ENCODE measurements around the gene FUS.

FUS gene

GRCh38 chr16:31183432-31184428 lies 3.8 kb downstream of the FUS start:
- H3K4me1 ChIP-seq (ENCODE audit: control insufficient read depth, insufficient read depth, low read length), result peaks cover 18% of the 10 kb centered on the region
- peaks cover 37% of the 10 kb centered on the region for H3K36me3 ChIP-seq (ENCODE audit: control insufficient read depth, insufficient read depth, low read length)
- peak overlapping the region; percentile 12 for H3K4me3 ChIP-seq (ENCODE audit: low read length)
- H3K9ac ChIP-seq (ENCODE audit: low read length), result no peak overlapping the region
- no peaks in the 10 kb centered on the region for H3K27me3 ChIP-seq (ENCODE audit: control insufficient read depth, insufficient read depth, low read length)
- H3K27ac ChIP-seq (ENCODE audit: low read depth, low read length), result no peak overlapping the region

- no peak overlapping the region for H3K27ac ChIP-seq (ENCODE audit: low read depth, low read length)
- H3K27me3 ChIP-seq (ENCODE audit: control insufficient read depth, insufficient read depth, low read length), result no peaks in the 10 kb centered on the region
- H3K4me3 ChIP-seq (ENCODE audit: low read length), result no peak overlapping the region
- H3K9ac ChIP-seq (ENCODE audit: low read length), result no peak overlapping the region
- peaks cover 15% of the 10 kb centered on the region for H3K4me1 ChIP-seq (ENCODE audit: control insufficient read depth, insufficient read depth, low read length)
- H3K36me3 ChIP-seq (ENCODE audit: control insufficient read depth, insufficient read depth, low read length), result peaks cover 49% of the 10 kb centered on the region
These were observed 4.9 kb downstream of the FUS start for GRCh38 chr16:31184888-31185287.

- H3K36me3 ChIP-seq (ENCODE audit: control insufficient read depth, insufficient read depth, low read length), result peaks cover 54% of the 10 kb centered on the region
- no peak overlapping the region for H3K9ac ChIP-seq (ENCODE audit: low read length)
- H3K4me3 ChIP-seq (ENCODE audit: low read length), result no peak overlapping the region
- no peak overlapping the region for H3K27ac ChIP-seq (ENCODE audit: low read depth, low read length)
- H3K27me3 ChIP-seq (ENCODE audit: control insufficient read depth, insufficient read depth, low read length), result no peaks in the 10 kb centered on the region
- H3K4me1 ChIP-seq (ENCODE audit: control insufficient read depth, insufficient read depth, low read length), result peaks cover 15% of the 10 kb centered on the region
These were observed 5.4 kb downstream of the FUS start for GRCh38 chr16:31185339-31185738.

GRCh38 chr16:31186176-31186575 lies 6.2 kb downstream of the FUS start:
- peaks cover 62% of the 10 kb centered on the region for H3K36me3 ChIP-seq (ENCODE audit: control insufficient read depth, insufficient read depth, low read length)
- H3K9ac ChIP-seq (ENCODE audit: low read length), result no peak overlapping the region
- no peak overlapping the region for H3K27ac ChIP-seq (ENCODE audit: low read depth, low read length)
- H3K4me1 ChIP-seq (ENCODE audit: control insufficient read depth, insufficient read depth, low read length), result peaks cover 14% of the 10 kb centered on the region
- no peak overlapping the region for H3K4me3 ChIP-seq (ENCODE audit: low read length)
- H3K27me3 ChIP-seq (ENCODE audit: control insufficient read depth, insufficient read depth, low read length), result no peaks in the 10 kb centered on the region

- H3K4me3 ChIP-seq (ENCODE audit: low read length), result no peak overlapping the region
- H3K27me3 ChIP-seq (ENCODE audit: control insufficient read depth, insufficient read depth, low read length), result no peaks in the 10 kb centered on the region
- H3K27ac ChIP-seq (ENCODE audit: low read depth, low read length), result no peak overlapping the region
- peaks cover 8% of the 10 kb centered on the region for H3K4me1 ChIP-seq (ENCODE audit: control insufficient read depth, insufficient read depth, low read length)
- H3K9ac ChIP-seq (ENCODE audit: low read length), result no peak overlapping the region
- H3K36me3 ChIP-seq (ENCODE audit: control insufficient read depth, insufficient read depth, low read length), result peaks cover 72% of the 10 kb centered on the region
These were observed 7.2 kb downstream of the FUS start for GRCh38 chr16:31186930-31187807.

- no peak overlapping the region for H3K9ac ChIP-seq (ENCODE audit: low read length)
- peaks cover 73% of the 10 kb centered on the region for H3K36me3 ChIP-seq (ENCODE audit: control insufficient read depth, insufficient read depth, low read length)
- peaks cover 7% of the 10 kb centered on the region for H3K4me1 ChIP-seq (ENCODE audit: control insufficient read depth, insufficient read depth, low read length)
- no peaks in the 10 kb centered on the region for H3K27me3 ChIP-seq (ENCODE audit: control insufficient read depth, insufficient read depth, low read length)
- no peak overlapping the region for H3K27ac ChIP-seq (ENCODE audit: low read depth, low read length)
- no peak overlapping the region for H3K4me3 ChIP-seq (ENCODE audit: low read length)
These were observed 7.9 kb downstream of the FUS start for GRCh38 chr16:31187808-31188189.

GRCh38 chr16:31188450-31189411 lies 8.8 kb downstream of the FUS start:
- H3K36me3 ChIP-seq (ENCODE audit: control insufficient read depth, insufficient read depth, low read length), result peaks cover 76% of the 10 kb centered on the region
- no peaks in the 10 kb centered on the region for H3K4me1 ChIP-seq (ENCODE audit: control insufficient read depth, insufficient read depth, low read length)
- no peak overlapping the region for H3K27ac ChIP-seq (ENCODE audit: low read depth, low read length)
- no peak overlapping the region for H3K9ac ChIP-seq (ENCODE audit: low read length)
- H3K27me3 ChIP-seq (ENCODE audit: control insufficient read depth, insufficient read depth, low read length), result no peaks in the 10 kb centered on the region
- H3K4me3 ChIP-seq (ENCODE audit: low read length), result no peak overlapping the region

GRCh38 chr16:31189412-31189778 lies 9.5 kb downstream of the FUS start:
- no peak overlapping the region for H3K4me3 ChIP-seq (ENCODE audit: low read length)
- no peak overlapping the region for H3K9ac ChIP-seq (ENCODE audit: low read length)
- H3K36me3 ChIP-seq (ENCODE audit: control insufficient read depth, insufficient read depth, low read length), result peaks cover 75% of the 10 kb centered on the region
- H3K4me1 ChIP-seq (ENCODE audit: control insufficient read depth, insufficient read depth, low read length), result no peaks in the 10 kb centered on the region
- H3K27me3 ChIP-seq (ENCODE audit: control insufficient read depth, insufficient read depth, low read length), result no peaks in the 10 kb centered on the region
- H3K27ac ChIP-seq (ENCODE audit: low read depth, low read length), result no peak overlapping the region

- peaks cover 72% of the 10 kb centered on the region for H3K36me3 ChIP-seq (ENCODE audit: control insufficient read depth, insufficient read depth, low read length)
- no peak overlapping the region for H3K27ac ChIP-seq (ENCODE audit: low read depth, low read length)
- H3K4me3 ChIP-seq (ENCODE audit: low read length), result no peak overlapping the region
- H3K4me1 ChIP-seq (ENCODE audit: control insufficient read depth, insufficient read depth, low read length), result no peaks in the 10 kb centered on the region
- no peaks in the 10 kb centered on the region for H3K27me3 ChIP-seq (ENCODE audit: control insufficient read depth, insufficient read depth, low read length)
- H3K9ac ChIP-seq (ENCODE audit: low read length), result no peak overlapping the region
These were observed 10.1 kb downstream of the FUS start for GRCh38 chr16:31190061-31190460.

GRCh38 chr16:31190818-31191444 lies 11.0 kb downstream of the FUS start:
- Histone ChIP-seq H3K4me3 (ENCODE audit: low read length) (no peak overlapping the region), H3K27me3 (ENCODE audit: control insufficient read depth, insufficient read depth, low read length) (no peaks in the 10 kb centered on the region), H3K4me1 (ENCODE audit: control insufficient read depth, insufficient read depth, low read length) (no peaks in the 10 kb centered on the region), H3K36me3 (ENCODE audit: control insufficient read depth, insufficient read depth, low read length) (peaks cover 67% of the 10 kb centered on the region), H3K27ac (ENCODE audit: low read depth, low read length) (no peak overlapping the region), H3K9ac (ENCODE audit: low read length) (no peak overlapping the region)

GRCh38 chr16:31191697-31192428 lies 11.9 kb downstream of the FUS start:
- Histone ChIP-seq H3K9ac (ENCODE audit: low read length) (no peak overlapping the region), H3K27me3 (ENCODE audit: control insufficient read depth, insufficient read depth, low read length) (no peaks in the 10 kb centered on the region), H3K4me3 (ENCODE audit: low read length) (no peak overlapping the region), H3K27ac (ENCODE audit: low read depth, low read length) (no peak overlapping the region), H3K4me1 (ENCODE audit: control insufficient read depth, insufficient read depth, low read length) (no peaks in the 10 kb centered on the region), H3K36me3 (ENCODE audit: control insufficient read depth, insufficient read depth, low read length) (peaks cover 65% of the 10 kb centered on the region)
